ENCODE measurements around the gene ZNF212.
"Not testable (repeated sequence)": the region's sequence is repeated elsewhere in the genome, so short reads cannot be mapped to it uniquely, and the experiment has no call there.

The ZNF212 gene

GRCh38 chr7:149209518-149210269 lies 29.8 kb upstream of the ZNF212 start:
- Mint-ChIP-seq H3K27ac (peak overlapping the region; percentile 90), H3K4me3 (peak overlapping the region; percentile 19), H3K4me1 (peaks cover 22% of the 10 kb centered on the region), H3K36me3 (ENCODE audit: low read depth) (peaks cover 65% of the 10 kb centered on the region), H3K27me3 (no peaks in the 10 kb centered on the region), H3K9me3 (no peaks in the 10 kb centered on the region)
- peak; percentile 90 for ATAC-seq
- peak; percentile 83 for DNase-seq

DNA sequence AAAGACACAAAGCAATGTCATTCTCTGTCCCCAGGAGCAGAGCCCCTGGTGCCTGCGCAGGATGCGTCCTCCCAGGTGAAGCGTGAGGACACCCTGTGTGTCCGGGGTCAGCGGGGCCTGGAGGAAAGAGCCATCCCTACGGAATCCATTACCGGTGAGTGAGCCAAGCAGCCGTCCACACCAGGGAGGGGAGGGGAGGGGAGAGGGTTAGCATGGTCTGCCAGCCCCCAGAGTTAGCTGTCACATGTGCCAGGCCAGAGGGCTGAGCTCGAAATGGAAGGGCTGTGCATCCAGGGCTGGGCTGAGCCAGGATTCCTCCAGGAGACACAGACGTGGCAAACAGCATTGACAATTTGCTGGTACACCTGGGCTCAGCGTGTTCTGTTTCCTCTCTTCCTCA lies 28.9 kb upstream of the ZNF212 start:
- no peaks in the 10 kb centered on the region for H3K27me3 Mint-ChIP-seq
- peaks cover 66% of the 10 kb centered on the region for H3K36me3 Mint-ChIP-seq (ENCODE audit: low read depth)
- no peak overlapping the region for H3K4me3 Mint-ChIP-seq
- no peaks in the 10 kb centered on the region for H3K9me3 Mint-ChIP-seq
- ATAC-seq (no peak), DNase-seq (no peak)
- peak overlapping the region; percentile 90 for H3K27ac Mint-ChIP-seq
- H3K4me1 Mint-ChIP-seq, result peaks cover 22% of the 10 kb centered on the region

DNA sequence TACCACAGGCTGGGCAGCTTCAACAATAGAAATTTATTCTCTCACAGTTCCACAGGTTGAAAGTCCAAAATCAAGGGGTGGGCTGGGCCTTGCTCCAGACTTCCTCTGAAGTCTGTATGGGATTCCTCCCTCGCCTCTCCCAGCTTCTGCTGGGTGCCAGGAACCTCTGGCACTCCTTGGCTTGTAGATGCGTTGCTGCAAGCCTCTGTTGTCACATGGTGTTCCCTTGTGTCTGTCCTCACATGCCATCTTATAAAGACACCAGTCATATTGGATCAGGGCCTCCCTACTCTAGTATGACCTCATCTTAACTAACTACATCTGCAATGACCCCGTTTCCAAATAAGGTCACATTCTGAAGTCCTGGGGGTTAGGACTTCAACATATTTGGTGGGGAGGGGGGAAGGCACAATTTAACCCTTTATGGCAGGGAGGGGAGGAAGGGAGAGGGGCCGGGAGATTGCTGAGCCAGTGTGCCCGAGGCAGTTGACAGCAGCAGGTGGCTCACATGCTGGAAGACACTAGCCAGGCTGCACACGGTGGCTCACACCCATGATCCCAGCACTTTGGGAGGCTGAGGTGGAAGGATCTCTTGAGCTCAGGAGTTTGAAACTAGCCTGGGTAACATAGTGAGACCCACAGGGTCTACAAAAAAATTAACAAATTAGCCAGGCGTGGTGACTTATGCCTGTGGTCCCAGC lies 25.3 kb upstream of the ZNF212 start:
- DNase-seq, result no peak
- no peaks in the 10 kb centered on the region for H3K27me3 Mint-ChIP-seq
- peaks cover 17% of the 10 kb centered on the region for H3K4me1 Mint-ChIP-seq
- H3K36me3 Mint-ChIP-seq (ENCODE audit: low read depth), result peaks cover 65% of the 10 kb centered on the region
- no peaks in the 10 kb centered on the region for H3K9me3 Mint-ChIP-seq
- ATAC-seq, result no peak
- H3K4me3 Mint-ChIP-seq, result no peak overlapping the region
- H3K27ac Mint-ChIP-seq, result no peak overlapping the region

GRCh38 chr7:149216402-149216801 lies 23.0 kb upstream of the ZNF212 start:
- H3K27ac Mint-ChIP-seq, result no peak overlapping the region
- H3K4me1 Mint-ChIP-seq, result no peaks in the 10 kb centered on the region
- H3K27me3 Mint-ChIP-seq, result no peaks in the 10 kb centered on the region
- peaks cover 62% of the 10 kb centered on the region for H3K36me3 Mint-ChIP-seq (ENCODE audit: low read depth)
- DNase-seq (no peak), ATAC-seq (no peak)
- H3K9me3 Mint-ChIP-seq, result no peaks in the 10 kb centered on the region
- no peak overlapping the region for H3K4me3 Mint-ChIP-seq

GRCh38 chr7:149217570-149217969 lies 21.9 kb upstream of the ZNF212 start:
- Mint-ChIP-seq H3K36me3 (ENCODE audit: low read depth) (peaks cover 62% of the 10 kb centered on the region), H3K27me3 (no peaks in the 10 kb centered on the region), H3K4me3 (no peak overlapping the region), H3K4me1 (no peaks in the 10 kb centered on the region), H3K9me3 (no peaks in the 10 kb centered on the region), H3K27ac (no peak overlapping the region)
- ATAC-seq, result no peak
- no peak for DNase-seq

DNA sequence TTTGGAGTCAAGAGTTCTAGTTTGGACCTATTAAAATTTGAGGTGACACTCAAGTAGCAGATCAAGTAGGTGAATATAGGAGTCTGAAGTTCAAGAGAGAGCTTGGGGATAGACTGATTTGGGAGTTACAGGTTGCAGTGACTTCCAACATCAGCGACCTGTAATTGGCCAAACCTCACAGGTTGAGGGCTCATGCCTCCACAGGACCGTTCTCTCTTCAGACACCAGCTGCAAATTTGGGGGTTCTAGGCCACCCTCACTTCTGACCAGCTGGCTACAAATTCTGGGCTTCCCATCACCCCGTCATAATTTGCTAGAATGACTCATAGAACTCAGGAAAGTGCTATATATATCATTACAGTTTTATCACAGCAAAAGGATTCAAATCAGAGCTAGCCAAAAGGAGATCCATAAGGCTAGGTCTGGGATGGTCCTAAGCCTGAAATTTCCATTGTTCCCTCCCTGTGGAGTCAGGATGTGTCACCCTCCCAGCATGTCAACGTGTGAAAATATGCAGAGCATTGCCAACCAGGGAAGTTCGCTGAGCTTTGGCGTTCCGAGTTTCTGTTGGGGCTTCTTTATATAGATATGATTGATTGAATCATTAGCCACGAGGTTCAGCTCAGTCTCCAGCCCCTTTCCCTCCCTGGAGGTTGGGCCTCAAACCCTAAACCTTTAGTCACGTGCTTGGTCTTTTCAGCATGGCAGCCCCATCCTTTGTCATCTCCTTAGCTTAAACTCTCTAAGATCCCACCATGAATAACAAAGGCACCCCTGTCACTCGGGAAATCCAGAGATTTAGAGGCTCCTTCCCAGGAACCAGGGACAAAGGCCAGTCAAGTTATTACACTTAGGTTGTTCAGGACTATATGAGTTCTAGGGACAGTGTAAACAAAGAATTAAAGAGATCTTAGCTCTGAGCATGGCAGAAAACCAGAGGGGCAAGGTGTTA lies 20.7 kb upstream of the ZNF212 start:
- Mint-ChIP-seq H3K36me3 (ENCODE audit: low read depth) (peaks cover 62% of the 10 kb centered on the region), H3K27ac (peak overlapping the region; percentile 50), H3K4me1 (no peaks in the 10 kb centered on the region), H3K27me3 (no peaks in the 10 kb centered on the region), H3K4me3 (no peak overlapping the region), H3K9me3 (no peaks in the 10 kb centered on the region)
- DNase-seq (no peak), ATAC-seq (no peak)

DNA sequence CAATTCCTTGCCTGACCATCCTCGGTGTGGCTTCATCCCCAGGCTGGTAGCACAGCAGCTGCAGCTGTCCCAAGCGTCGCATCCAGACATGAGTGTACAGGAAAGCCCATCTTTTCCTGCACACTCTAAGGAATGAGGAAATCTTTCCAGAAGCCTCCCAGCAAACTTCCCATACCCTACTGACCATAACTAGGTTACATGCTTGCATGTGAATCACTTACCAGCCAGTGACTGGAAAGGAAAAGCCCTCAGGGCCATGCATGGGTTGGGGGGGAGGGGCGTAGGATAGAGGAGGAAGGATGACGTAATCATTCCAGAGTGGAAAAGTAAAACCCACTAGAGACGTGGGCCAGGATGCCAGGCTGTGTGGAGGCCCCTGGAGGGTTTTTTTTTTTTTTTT lies 18.9 kb upstream of the ZNF212 start:
- Mint-ChIP-seq H3K27me3 (no peaks in the 10 kb centered on the region), H3K36me3 (ENCODE audit: low read depth) (peaks cover 57% of the 10 kb centered on the region), H3K4me3 (no peak overlapping the region), H3K9me3 (no peaks in the 10 kb centered on the region), H3K4me1 (no peaks in the 10 kb centered on the region), H3K27ac (no peak overlapping the region)
- ATAC-seq (no peak), DNase-seq (no peak)

DNA sequence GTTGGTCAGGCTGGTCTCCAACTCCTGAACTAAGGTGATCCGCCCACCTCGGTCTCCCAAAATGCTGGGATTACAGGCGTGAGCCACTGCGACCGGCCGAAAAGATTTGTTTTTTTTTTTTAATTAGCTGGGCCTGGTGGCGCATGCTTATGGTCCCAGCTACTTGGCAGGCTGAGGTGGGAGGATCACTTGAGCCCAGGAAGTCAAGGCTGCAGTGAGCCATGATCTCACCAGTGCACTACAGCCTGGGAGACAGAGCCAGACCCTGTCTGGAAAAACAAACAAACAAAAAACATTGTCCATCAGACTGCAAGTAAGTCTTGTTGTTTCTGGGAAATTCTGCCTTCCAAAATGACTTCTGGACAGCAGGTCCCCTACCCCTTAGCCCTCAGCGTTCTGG lies 16.3 kb upstream of the ZNF212 start:
- H3K27me3 Mint-ChIP-seq, result no peaks in the 10 kb centered on the region
- H3K4me3 Mint-ChIP-seq, result no peak overlapping the region
- H3K27ac Mint-ChIP-seq, result no peak overlapping the region
- H3K36me3 Mint-ChIP-seq (ENCODE audit: low read depth), result peaks cover 46% of the 10 kb centered on the region
- DNase-seq (no peak), ATAC-seq (no peak)
- no peaks in the 10 kb centered on the region for H3K4me1 Mint-ChIP-seq
- H3K9me3 Mint-ChIP-seq, result no peaks in the 10 kb centered on the region

DNA sequence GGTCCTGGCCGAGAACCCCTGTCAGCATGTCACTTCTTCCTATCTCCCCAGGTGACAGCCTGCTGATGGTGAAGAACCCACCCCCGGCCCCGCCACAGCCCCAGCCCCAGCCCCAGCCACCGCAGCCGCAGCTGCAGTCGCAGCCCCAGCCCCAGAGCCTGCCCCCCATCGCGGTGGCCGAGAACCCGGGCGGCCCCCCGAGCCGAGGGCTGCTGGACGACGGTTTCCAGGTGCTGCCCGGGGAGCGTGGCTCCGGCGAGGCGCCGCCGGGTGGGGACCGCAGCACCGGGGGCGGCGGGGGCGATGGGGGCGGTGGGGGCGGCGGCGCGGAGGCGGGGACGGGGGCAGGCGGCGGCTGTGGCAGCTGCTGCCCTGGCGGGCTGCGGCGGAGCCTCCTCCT lies 15.7 kb upstream of the ZNF212 start:
- Mint-ChIP-seq H3K27me3 (no peaks in the 10 kb centered on the region), H3K9me3 (no peaks in the 10 kb centered on the region), H3K4me3 (no peak overlapping the region), H3K27ac (no peak overlapping the region), H3K4me1 (no peaks in the 10 kb centered on the region), H3K36me3 (ENCODE audit: low read depth) (peaks cover 42% of the 10 kb centered on the region)
- no peak for ATAC-seq
- no peak for DNase-seq

- ATAC-seq (no peak), DNase-seq (no peak)
- H3K27me3 Mint-ChIP-seq, result no peaks in the 10 kb centered on the region
- no peaks in the 10 kb centered on the region for H3K4me1 Mint-ChIP-seq
- H3K9me3 Mint-ChIP-seq, result no peaks in the 10 kb centered on the region
- no peak overlapping the region for H3K27ac Mint-ChIP-seq
- H3K36me3 Mint-ChIP-seq (ENCODE audit: low read depth), result peaks cover 38% of the 10 kb centered on the region
- no peak overlapping the region for H3K4me3 Mint-ChIP-seq
Observed at GRCh38 chr7:149224352-149224751, 15.1 kb upstream of the ZNF212 start.

- peaks cover 32% of the 10 kb centered on the region for H3K36me3 Mint-ChIP-seq (ENCODE audit: low read depth)
- no peaks in the 10 kb centered on the region for H3K4me1 Mint-ChIP-seq
- no peaks in the 10 kb centered on the region for H3K9me3 Mint-ChIP-seq
- H3K27me3 Mint-ChIP-seq, result no peaks in the 10 kb centered on the region
- H3K4me3 Mint-ChIP-seq, result no peak overlapping the region
- no peak overlapping the region for H3K27ac Mint-ChIP-seq
- ATAC-seq (no peak), DNase-seq (no peak)
Observed at GRCh38 chr7:149225106-149225505, 14.3 kb upstream of the ZNF212 start.

DNA sequence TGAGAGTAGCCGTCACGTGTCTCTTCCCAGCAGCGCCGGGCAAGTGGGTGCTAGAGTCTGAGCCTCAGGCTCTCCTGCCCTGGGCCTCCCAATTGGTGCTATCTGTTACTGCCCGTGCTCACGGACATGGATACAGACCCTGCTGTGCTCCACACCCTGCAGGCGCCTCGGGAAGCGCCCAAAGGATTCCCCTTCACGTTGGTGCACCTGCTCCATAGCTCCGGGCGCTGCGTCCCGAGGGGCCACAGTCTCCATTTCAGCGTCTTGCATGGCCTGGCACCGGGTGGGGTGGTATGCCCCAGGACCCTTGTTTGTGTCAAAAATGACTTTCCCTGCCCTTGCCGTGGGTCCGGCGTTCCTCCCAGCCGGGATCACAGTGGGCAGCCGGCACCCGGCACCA lies 13.8 kb upstream of the ZNF212 start:
- no peaks in the 10 kb centered on the region for H3K4me1 Mint-ChIP-seq
- no peak overlapping the region for H3K27ac Mint-ChIP-seq
- H3K4me3 Mint-ChIP-seq, result no peak overlapping the region
- DNase-seq, result no peak
- peaks cover 29% of the 10 kb centered on the region for H3K36me3 Mint-ChIP-seq (ENCODE audit: low read depth)
- ATAC-seq, result no peak
- no peaks in the 10 kb centered on the region for H3K9me3 Mint-ChIP-seq
- H3K27me3 Mint-ChIP-seq, result no peaks in the 10 kb centered on the region

- peaks cover 24% of the 10 kb centered on the region for H3K36me3 Mint-ChIP-seq (ENCODE audit: low read depth)
- not testable (repeated sequence) for H3K4me1 Mint-ChIP-seq, H3K27ac Mint-ChIP-seq, H3K9me3 Mint-ChIP-seq, H3K27me3 Mint-ChIP-seq, ATAC-seq, DNase-seq, H3K4me3 Mint-ChIP-seq
Observed at GRCh38 chr7:149226366-149226765, 13.1 kb upstream of the ZNF212 start.

DNA sequence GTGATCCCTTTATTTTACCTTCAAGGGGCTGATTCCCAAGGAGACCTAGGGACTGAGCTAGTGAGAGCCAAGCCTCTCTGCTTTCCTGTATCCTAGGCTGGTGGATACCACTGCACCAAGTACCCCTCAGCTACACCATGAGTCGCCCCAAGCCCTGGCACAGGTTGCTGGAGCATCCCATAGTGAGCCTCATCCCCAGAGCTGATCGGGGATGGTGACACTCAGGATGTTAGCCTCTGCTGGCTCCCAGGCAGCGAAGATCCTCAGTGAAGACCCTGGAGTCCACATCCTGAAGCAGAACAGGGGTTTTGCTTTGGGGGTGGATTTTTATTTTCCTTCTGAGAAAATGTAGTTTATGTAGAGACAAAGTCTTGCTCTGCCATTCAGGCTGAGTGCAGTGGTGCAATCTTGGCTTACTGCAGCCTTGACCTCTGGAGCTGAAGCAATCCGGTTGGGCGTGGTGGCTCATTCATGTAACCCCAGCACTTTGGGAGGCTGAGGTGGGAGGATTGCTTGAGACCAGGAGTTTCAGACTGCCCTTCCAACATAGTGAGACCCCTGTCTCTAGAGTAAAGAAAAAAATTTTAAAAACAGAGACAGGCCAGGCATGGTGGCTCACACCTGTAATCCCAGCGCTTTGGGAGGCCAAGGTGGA lies 12.5 kb upstream of the ZNF212 start:
- H3K9me3 Mint-ChIP-seq, result no peaks in the 10 kb centered on the region
- no peak overlapping the region for H3K27ac Mint-ChIP-seq
- ATAC-seq (no peak), DNase-seq (no peak)
- no peak overlapping the region for H3K4me3 Mint-ChIP-seq
- no peaks in the 10 kb centered on the region for H3K27me3 Mint-ChIP-seq
- H3K36me3 Mint-ChIP-seq (ENCODE audit: low read depth), result peaks cover 20% of the 10 kb centered on the region
- no peaks in the 10 kb centered on the region for H3K4me1 Mint-ChIP-seq
